Immature natural killer cell (primary cell): ENCODE measurements around the gene RALGAPA2. TPM values are rescaled to one million over a fixed set of nuclear protein-coding genes. Genes with fewer than 3 reads are reported as not detected.
A peak's percentile ranks its signal among the peaks of the same experiment; 100 is the strongest.

Experiments used
- DNase-seq, 3 donors: peaks; one replicate each; pipeline ENCODE4 v3.0.0; 2022; ENCODE audit warnings: mixed read lengths in 1 of 3
- H3K27ac Mint-ChIP-seq, 6 donors: one replicate each; pipeline ENCODE4 v1.8.0; 2020; ENCODE audit warnings: mixed read lengths in 6 of 6, mild to moderate bottlenecking in 5 of 6, inconsistent platforms in 4 of 6, moderate library complexity in 3 of 6
- H3K27me3 Mint-ChIP-seq, 3 donors: one replicate each; pipeline ENCODE4 v1.8.0; 2020 to 2021; ENCODE audit warnings: low read depth in 3 of 3, mild to moderate bottlenecking in 3 of 3, mixed read lengths in 3 of 3, moderate library complexity in 3 of 3, inconsistent platforms in 1 of 3
- H3K36me3 Mint-ChIP-seq, 3 donors: one replicate each; pipeline ENCODE4 v1.8.0; 2020; ENCODE audit warnings: mixed read lengths in 3 of 3, inconsistent platforms in 2 of 3, mild to moderate bottlenecking in 2 of 3
- H3K4me1 Mint-ChIP-seq, 2 donors: one replicate each; pipeline ENCODE4 v1.8.0; 2020; ENCODE audit warnings: inconsistent platforms in 2 of 2, mild to moderate bottlenecking in 2 of 2, mixed read lengths in 2 of 2, moderate library complexity in 1 of 2
- H3K4me3 Mint-ChIP-seq, 5 donors: one replicate each; pipeline ENCODE4 v1.8.0; 2020; ENCODE audit warnings: mild to moderate bottlenecking in 5 of 5, mixed read lengths in 5 of 5, inconsistent platforms in 3 of 5, moderate library complexity in 3 of 5
- H3K9me3 Mint-ChIP-seq, 6 donors: one replicate each; pipeline ENCODE4 v1.8.0; 2020; ENCODE audit warnings: mild to moderate bottlenecking in 6 of 6, mixed read lengths in 6 of 6, inconsistent platforms in 4 of 6, moderate library complexity in 3 of 6
- polyA plus RNA-seq, 3 donors: library from polyadenylated mRNA; unstranded; fragments of 300-500 nt; fragmentation: Illumina TruSeq; gene quantifications; one replicate each; pipeline ENCODE4 v1.2.3, GENCODE V29; 2021

RALGAPA2 gene
- polyA plus RNA-seq, 3 donors from 2014 or later: 2.2 to 5.7 (median 2.3) TPM

DNA sequence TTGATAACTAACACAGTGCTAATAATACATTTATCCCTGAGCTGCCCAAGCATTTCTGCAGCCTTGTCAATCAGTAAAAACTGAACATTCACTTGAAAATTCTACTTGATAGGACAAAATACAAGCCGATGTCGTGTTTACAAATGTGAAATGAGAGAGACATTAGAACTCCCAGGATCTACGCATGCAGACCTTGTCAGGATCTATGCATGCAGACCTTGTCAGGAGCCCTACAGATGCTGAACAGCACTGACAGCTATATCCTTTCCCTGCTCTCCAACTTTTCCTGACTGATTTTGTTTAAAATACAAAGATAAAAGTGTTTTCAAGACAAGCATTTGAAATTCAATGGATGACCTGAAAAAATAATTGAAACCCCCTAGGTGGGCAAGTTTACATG lies 315.6 kb downstream of the RALGAPA2 start:
- peaks cover 8 to 15% (median 9%) of the 10 kb centered on the region in 3 donors for H3K36me3 Mint-ChIP-seq
- H3K4me3 Mint-ChIP-seq: no peak overlapping the region
- DNase-seq: no peak

DNA sequence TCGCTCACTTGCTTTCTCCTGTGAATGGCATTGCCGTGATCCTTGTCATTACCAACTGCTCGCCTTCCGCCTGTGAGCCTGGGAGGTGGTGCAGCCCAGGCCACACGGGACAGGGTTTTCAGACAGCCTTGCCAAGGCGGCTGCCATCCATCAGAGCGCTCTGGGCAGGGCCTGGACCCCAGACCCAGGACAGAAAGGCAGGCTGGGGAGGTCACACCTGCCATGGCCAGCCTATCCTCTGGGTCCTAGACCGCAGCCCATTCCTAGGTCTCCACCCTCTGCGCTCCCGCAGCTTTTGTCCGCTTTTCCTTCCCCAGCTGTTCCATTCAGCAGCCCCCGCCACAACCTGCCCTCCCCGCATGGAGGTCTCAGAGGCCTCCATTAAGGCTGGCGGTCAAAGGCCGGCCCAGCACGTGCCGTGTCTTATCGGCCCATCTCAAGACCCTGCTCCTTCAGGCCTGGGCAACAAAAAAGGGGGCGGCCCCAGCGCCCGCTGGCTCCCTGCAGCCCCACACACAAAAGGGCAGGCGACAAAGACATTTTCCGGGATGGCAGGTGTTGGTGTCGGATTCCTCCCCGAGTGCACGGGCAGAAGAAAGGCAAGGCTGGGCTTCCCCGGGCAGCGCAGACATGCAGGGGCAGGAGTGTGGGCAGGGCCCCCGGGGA lies 316.4 kb downstream of the RALGAPA2 start:
- Mint-ChIP-seq H3K36me3 (peaks cover 8 to 19% (median 9%) of the 10 kb centered on the region in 3 donors), H3K9me3 (no peaks in the 10 kb centered on the region), H3K27me3 (peaks cover 0 to 2% (median 0%) of the 10 kb centered on the region in 3 donors), H3K4me1 (no peaks in the 10 kb centered on the region), H3K4me3 (no peak overlapping the region), H3K27ac (no peak overlapping the region)
- no peak for DNase-seq

More for the DNA sequence above, 315.6 kb downstream of the RALGAPA2 start:
- Mint-ChIP-seq H3K27me3 (peaks cover 0 to 2% (median 0%) of the 10 kb centered on the region in 3 donors), H3K9me3 (no peaks in the 10 kb centered on the region), H3K27ac (no peak overlapping the region), H3K4me1 (no peaks in the 10 kb centered on the region)

DNA sequence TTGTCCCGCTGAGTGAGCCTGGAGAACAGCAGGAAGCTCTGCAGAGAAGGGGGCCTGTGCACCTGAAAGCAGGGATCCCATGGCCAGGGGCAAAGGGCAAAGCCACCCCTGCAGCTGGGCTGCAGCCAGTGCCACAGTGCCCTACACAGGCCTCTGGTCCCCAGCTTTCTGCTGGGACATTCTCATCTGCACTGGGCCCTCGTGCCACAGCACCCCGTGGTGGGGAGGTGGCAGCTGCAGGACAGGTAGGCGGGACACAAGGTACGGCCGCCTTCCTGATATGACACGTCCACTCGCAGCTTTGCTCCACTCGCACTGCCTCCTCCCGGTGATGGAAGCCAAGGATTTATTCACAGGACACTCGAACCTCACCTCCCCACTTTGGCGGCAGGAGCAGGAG lies 317.4 kb downstream of the RALGAPA2 start:
- no peaks in the 10 kb centered on the region for H3K4me1 Mint-ChIP-seq
- H3K27ac Mint-ChIP-seq: no peak overlapping the region
- peaks cover 0 to 2% (median 0%) of the 10 kb centered on the region in 3 donors for H3K27me3 Mint-ChIP-seq
- no peaks in the 10 kb centered on the region for H3K9me3 Mint-ChIP-seq
- no peak overlapping the region for H3K4me3 Mint-ChIP-seq
- DNase-seq: no peak
- peaks cover 8 to 23% (median 9%) of the 10 kb centered on the region in 3 donors for H3K36me3 Mint-ChIP-seq

DNA sequence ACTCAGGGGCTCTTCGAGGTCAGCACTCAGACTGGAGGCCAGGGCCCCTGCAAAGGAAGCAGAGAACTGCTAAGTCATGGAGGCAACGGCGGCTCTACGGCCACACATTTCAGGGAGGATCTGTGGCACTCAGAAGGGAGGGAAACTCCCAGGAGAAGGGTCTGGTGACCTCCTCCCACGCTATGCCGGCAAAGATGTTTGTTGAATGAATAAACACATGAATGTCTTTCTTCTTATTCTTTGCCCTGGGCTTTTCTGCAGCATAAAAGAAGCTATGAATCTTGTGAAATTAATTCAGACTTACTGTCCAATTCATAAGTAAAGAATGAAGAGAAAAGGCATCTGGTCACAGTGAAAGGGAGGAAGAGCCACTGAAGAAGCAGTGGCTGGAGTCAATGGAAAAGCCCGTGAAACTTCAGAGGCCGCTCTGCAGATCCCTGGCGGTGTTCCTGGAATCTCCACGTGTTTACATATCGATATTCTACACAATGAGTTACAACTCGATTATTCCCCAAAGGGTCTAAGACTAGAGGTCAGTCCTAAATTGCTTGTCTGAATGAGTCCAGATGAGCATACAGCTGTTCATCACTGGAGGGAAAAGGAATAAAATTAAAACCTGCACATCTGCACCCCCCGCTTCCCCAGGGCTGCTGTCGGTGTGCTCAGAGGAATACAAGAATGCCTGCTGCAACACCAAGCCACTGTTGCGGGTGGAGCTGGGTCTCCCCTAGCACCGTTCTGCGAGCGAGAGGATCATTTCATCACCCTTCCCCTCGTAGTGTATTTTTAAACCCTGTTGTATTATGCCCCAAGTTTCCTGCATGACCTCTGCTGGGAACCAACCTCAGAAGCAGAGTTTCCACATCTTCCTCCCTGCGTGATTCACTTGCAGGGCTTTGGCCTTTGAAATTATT lies 319.0 kb downstream of the RALGAPA2 start:
- Mint-ChIP-seq H3K36me3 (peaks cover 8 to 22% (median 9%) of the 10 kb centered on the region in 3 donors), H3K4me1 (no peaks in the 10 kb centered on the region), H3K27ac (no peak overlapping the region), H3K27me3 (peaks cover 0 to 2% (median 0%) of the 10 kb centered on the region in 3 donors), H3K9me3 (no peaks in the 10 kb centered on the region), H3K4me3 (no peak overlapping the region)
- DNase-seq: no peak

DNA sequence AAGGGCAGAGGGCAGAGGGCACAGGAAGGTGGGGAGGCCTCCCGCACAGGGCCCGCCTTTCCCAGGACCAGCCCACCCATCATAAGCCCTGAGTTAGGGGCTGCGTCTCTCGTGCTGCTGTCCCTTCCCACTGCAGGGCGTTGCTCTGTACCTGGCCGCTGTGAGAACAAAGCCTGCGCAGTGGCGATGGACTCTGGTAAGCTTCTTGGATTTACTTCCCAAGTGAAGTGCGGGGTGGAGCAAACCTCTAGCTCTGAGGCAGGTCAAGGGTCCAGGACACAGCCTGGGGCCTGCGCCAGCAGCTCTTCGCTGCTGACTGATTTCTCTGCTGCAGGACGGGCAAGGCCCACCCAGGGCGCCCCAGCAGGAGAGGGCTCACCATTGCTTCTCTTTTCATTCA lies 320.7 kb downstream of the RALGAPA2 start:
- DNase-seq: no peak
- peaks cover 7 to 21% (median 9%) of the 10 kb centered on the region in 3 donors for H3K36me3 Mint-ChIP-seq

GRCh38 chr20:20391115-20391514 lies 321.3 kb downstream of the RALGAPA2 start:
- Mint-ChIP-seq H3K9me3 (no peaks in the 10 kb centered on the region), H3K27me3 (peaks cover 0 to 2% (median 0%) of the 10 kb centered on the region in 3 donors), H3K36me3 (peaks cover 5 to 18% (median 9%) of the 10 kb centered on the region in 3 donors), H3K4me3 (no peak overlapping the region), H3K4me1 (no peaks in the 10 kb centered on the region), H3K27ac (no peak overlapping the region)
- DNase-seq: no peak

More for the DNA sequence above, 320.7 kb downstream of the RALGAPA2 start:
- Mint-ChIP-seq H3K4me3 (no peak overlapping the region), H3K9me3 (no peaks in the 10 kb centered on the region), H3K4me1 (no peaks in the 10 kb centered on the region), H3K27me3 (peaks cover 0 to 2% (median 0%) of the 10 kb centered on the region in 3 donors), H3K27ac (peak overlapping the region in 1 of 6 donors; percentile 78)

DNA sequence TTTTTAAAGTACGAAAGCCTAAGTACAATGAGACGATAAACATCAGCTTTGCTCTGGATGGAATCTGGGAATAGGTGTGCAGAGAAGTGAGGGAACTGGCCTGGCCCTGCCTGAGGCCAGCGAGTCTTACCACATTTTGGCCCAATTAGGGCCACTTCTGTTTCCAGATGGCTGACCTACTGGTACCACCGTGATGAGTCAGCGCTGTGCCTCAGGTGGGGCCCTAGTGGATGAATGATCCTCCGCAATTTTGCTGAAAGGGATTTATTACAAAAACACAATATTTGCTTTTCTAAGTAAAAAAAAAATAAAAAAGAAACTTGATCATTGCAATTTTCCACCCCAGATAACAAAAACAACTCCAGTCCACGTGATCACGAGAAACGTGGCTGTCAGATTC lies 322.1 kb downstream of the RALGAPA2 start:
- Mint-ChIP-seq H3K9me3 (no peaks in the 10 kb centered on the region), H3K36me3 (peaks cover 5 to 18% (median 9%) of the 10 kb centered on the region in 3 donors), H3K27ac (no peak overlapping the region), H3K4me1 (no peaks in the 10 kb centered on the region), H3K4me3 (no peak overlapping the region), H3K27me3 (peaks cover 0 to 2% (median 0%) of the 10 kb centered on the region in 3 donors)
- no peak for DNase-seq

- no peaks in the 10 kb centered on the region for H3K4me1 Mint-ChIP-seq
- H3K27me3 Mint-ChIP-seq: peaks cover 0 to 1% (median 0%) of the 10 kb centered on the region in 3 donors
- H3K4me3 Mint-ChIP-seq: no peak overlapping the region
- peaks cover 0 to 8% (median 0%) of the 10 kb centered on the region in 3 donors for H3K36me3 Mint-ChIP-seq
- no peak for DNase-seq
- H3K27ac Mint-ChIP-seq: no peak overlapping the region
- H3K9me3 Mint-ChIP-seq: no peaks in the 10 kb centered on the region
These were observed 326.3 kb downstream of the RALGAPA2 start for GRCh38 chr20:20386192-20386591.

GRCh38 chr20:20375862-20376261 lies 336.6 kb downstream of the RALGAPA2 start:
- H3K4me1 Mint-ChIP-seq: no peaks in the 10 kb centered on the region
- no peaks in the 10 kb centered on the region for H3K9me3 Mint-ChIP-seq
- peaks cover 3 to 25% (median 12%) of the 10 kb centered on the region in 3 donors for H3K27me3 Mint-ChIP-seq
- no peaks in the 10 kb centered on the region for H3K36me3 Mint-ChIP-seq
- DNase-seq: no peak
- H3K27ac Mint-ChIP-seq: no peak overlapping the region
- no peak overlapping the region for H3K4me3 Mint-ChIP-seq

- DNase-seq: no peak
- peaks cover 6 to 7% of the 10 kb centered on the region in 2 donors for H3K4me1 Mint-ChIP-seq
- no peak overlapping the region for H3K4me3 Mint-ChIP-seq
- H3K27me3 Mint-ChIP-seq: peaks cover 8 to 31% (median 23%) of the 10 kb centered on the region in 3 donors
- H3K27ac Mint-ChIP-seq: no peak overlapping the region
- peaks cover 0 to 4% (median 0%) of the 10 kb centered on the region in 3 donors for H3K36me3 Mint-ChIP-seq
- H3K9me3 Mint-ChIP-seq: peaks cover 0 to 2% (median 0%) of the 10 kb centered on the region in 6 donors
These were observed 339.3 kb downstream of the RALGAPA2 start for GRCh38 chr20:20373091-20373571.

GRCh38 chr20:20371681-20372080 lies 340.8 kb downstream of the RALGAPA2 start:
- no peak overlapping the region for H3K27ac Mint-ChIP-seq
- H3K36me3 Mint-ChIP-seq: peaks cover 0 to 4% (median 0%) of the 10 kb centered on the region in 3 donors
- H3K4me1 Mint-ChIP-seq: peaks cover 7 to 10% of the 10 kb centered on the region in 2 donors
- no peak for DNase-seq
- H3K4me3 Mint-ChIP-seq: no peak overlapping the region
- peaks cover 0 to 4% (median 0%) of the 10 kb centered on the region in 6 donors for H3K9me3 Mint-ChIP-seq
- peaks cover 8 to 32% (median 28%) of the 10 kb centered on the region in 3 donors for H3K27me3 Mint-ChIP-seq

GRCh38 chr20:20371083-20371482 lies 341.4 kb downstream of the RALGAPA2 start:
- peaks cover 0 to 4% (median 0%) of the 10 kb centered on the region in 3 donors for H3K36me3 Mint-ChIP-seq
- peaks cover 10 to 37% (median 30%) of the 10 kb centered on the region in 3 donors for H3K27me3 Mint-ChIP-seq
- no peak for DNase-seq
- H3K9me3 Mint-ChIP-seq: peaks cover 0 to 4% (median 0%) of the 10 kb centered on the region in 6 donors
- peak overlapping the region in 1 of 5 donors; percentile 4 for H3K4me3 Mint-ChIP-seq
- H3K27ac Mint-ChIP-seq: no peak overlapping the region
- peaks cover 7 to 10% of the 10 kb centered on the region in 2 donors for H3K4me1 Mint-ChIP-seq

GRCh38 chr20:20370094-20370575 lies 342.3 kb downstream of the RALGAPA2 start:
- no peak for DNase-seq
- peaks cover 7 to 13% of the 10 kb centered on the region in 2 donors for H3K4me1 Mint-ChIP-seq
- peak overlapping the region; percentile 52 to 77 (median 73) for H3K4me3 Mint-ChIP-seq
- no peak overlapping the region for H3K27ac Mint-ChIP-seq
- peaks cover 15 to 37% (median 35%) of the 10 kb centered on the region in 3 donors for H3K27me3 Mint-ChIP-seq
- peaks cover 0 to 4% (median 0%) of the 10 kb centered on the region in 6 donors for H3K9me3 Mint-ChIP-seq
- peaks cover 0 to 4% (median 0%) of the 10 kb centered on the region in 3 donors for H3K36me3 Mint-ChIP-seq
